ENCODE measurements around the gene SNCA.

Gene SNCA

GRCh38 chr4:89752932-89753598, 83.9 kb downstream of the SNCA start:
- no peak for DNase-seq

DNA sequence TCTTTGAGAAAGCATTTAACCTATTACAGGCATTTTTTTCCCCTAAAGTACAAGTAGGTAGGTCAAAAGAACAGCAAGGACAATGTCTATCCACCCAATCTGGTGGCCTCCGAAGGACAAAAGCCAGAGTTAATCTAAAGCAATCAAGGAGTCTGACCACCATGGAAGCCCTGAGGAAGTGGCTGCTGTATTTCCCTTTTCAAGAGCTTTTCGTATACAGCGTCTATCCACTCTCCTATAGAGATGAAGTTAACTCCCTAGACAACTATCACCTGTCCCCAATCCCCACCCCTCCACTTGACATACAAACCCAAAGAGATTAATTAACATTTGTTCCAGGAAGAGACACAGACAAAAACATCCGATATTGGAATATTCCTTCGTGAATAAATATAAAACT, 85.5 kb downstream of the SNCA start:
- no peak for DNase-seq

DNA sequence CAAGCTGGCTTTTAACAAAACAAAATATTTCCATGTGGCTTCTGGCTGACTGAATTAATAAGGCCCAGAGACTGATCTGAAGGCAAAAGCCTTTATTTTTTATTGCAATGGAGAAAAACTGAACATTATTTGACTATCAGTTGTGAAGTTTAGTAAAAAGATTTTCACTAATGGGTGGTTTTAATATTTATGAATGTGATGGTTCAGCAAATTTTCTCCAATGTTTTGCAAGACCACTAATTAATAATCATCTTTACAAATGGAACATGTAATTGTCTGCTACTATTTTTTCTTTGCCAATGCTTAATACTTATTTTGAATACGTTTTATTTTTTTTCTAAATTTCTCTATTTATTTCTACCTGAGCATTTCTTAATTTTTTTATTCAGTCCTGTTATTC, 90.6 kb downstream of the SNCA start:
- DNase-seq, result no peak

GRCh38 chr4:89745708-89746107, 91.3 kb downstream of the SNCA start:
- no peak for DNase-seq

DNA sequence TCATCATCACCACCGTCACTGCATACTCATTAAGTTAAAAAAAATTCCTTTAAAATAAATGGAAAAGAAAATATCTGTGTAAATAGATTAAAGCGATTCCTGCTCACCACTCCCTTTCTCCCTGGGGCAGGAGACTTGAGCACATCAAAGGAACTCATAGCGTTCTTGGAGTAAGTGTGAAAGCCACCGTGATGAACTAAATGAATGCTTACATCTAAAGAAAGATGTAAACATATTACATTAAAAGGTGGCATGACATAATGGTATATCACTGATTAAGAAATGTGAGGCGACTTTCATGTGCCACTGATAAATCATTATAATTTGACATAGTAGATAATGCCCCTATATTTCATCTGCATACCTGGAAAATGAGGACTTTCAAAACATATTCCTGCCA, 92.0 kb downstream of the SNCA start:
- DNase-seq, result no peak

- no peak for DNase-seq
Measured at GRCh38 chr4:89741768-89742167, 95.2 kb downstream of the SNCA start.

- no peak for DNase-seq
Measured at GRCh38 chr4:89739311-89739988, 97.5 kb downstream of the SNCA start.

- DNase-seq, result no peak
Measured at GRCh38 chr4:89737888-89738287, 99.1 kb downstream of the SNCA start.

DNA sequence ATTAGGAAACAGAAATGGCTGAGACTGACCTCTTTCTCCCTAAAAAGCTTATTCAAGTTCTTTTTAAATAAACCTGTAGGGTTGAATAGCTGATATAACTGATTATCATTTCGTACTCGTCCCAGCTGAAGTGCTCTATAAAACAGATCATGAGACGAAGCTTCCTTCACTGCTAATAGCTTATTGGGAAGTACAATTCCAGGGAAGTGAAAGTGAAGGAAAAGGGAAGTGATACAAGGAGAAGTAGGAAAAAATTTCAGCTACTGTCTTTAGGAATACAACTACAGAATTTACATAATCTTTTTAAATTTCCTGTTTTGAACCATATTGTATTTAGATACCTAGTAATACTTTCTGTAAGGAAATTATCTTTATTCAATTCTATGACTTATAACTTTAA, 103.0 kb downstream of the SNCA start:
- DNase-seq, result no peak

DNA sequence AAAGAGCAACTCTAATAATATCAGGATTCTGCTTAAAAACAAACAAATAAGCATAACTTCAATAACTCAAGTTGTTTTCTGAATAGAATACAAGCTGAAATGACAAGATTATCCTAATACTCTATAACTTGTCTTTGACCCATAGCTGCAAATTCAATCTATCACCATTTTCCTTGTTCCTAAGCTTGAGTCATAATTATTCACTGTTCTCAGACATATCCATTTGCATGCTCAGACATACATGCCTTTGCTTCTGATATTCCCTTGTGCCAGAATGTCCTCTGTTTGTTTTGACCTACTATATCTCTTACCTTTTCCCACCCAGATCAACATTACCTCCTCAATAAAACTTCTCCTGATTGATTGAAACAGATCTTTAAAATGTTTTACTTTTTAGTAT, 109.7 kb downstream of the SNCA start:
- no peak for DNase-seq

DNA sequence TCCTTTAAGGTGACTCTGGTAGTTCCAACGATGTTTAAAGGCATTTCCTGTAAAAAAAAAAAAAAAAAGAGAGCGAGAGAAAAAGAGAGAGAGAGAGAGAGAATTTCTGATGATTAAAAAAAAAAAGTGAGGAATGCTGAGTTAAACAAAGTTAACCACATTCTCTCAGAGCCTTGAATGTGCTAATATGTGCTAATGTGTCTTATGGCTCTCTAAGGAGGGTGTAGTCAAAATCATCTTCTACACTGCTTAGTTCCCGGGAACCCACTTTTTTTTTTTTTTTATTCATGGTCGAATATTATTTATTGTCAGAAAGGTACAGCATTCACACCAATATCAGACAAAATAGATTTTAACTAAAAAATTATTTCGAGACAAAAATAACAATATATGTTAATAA, 111.7 kb downstream of the SNCA start:
- no peak for DNase-seq

DNA sequence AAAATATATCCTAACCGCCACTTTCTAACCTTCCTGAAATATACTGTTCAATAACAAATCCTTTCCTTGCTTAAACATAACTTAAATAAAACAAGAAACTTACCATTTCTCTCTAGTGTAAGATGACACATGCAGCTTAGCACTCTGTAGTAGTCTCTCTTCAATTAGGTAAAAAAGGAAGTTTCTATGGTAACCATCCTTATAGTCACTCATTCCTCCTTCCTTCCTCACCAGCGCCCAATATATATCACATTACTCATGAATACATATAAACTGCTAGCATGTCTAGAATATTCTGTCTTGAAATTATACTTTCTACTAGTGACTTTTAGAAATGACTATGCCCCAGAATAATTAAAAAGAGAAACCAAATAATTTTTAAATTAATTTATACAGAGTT, 112.2 kb downstream of the SNCA start:
- no peak for DNase-seq

GRCh38 chr4:89723096-89723495, 113.9 kb downstream of the SNCA start:
- DNase-seq, result no peak

- no peak for DNase-seq
Measured at GRCh38 chr4:89722517-89722916, 114.4 kb downstream of the SNCA start.

DNA sequence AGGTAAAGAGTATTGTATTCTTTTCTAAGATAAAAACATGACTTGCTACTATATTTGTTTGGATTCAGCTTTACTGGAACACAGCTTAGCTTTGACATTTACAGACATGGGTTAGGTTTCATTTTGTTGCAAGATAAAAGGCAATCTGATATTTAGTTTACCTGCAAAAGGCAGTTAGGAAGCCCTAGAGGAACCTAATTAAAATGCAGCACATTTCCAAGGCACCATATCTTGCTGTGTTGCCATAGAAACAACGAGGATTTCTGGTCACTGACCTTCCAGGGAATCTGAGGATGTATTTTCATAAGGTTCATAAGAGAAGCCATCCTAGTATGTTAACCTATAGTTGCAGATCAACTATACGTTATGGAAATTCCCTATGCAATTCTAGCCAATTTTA, 116.0 kb downstream of the SNCA start:
- DNase-seq, result no peak

DNA sequence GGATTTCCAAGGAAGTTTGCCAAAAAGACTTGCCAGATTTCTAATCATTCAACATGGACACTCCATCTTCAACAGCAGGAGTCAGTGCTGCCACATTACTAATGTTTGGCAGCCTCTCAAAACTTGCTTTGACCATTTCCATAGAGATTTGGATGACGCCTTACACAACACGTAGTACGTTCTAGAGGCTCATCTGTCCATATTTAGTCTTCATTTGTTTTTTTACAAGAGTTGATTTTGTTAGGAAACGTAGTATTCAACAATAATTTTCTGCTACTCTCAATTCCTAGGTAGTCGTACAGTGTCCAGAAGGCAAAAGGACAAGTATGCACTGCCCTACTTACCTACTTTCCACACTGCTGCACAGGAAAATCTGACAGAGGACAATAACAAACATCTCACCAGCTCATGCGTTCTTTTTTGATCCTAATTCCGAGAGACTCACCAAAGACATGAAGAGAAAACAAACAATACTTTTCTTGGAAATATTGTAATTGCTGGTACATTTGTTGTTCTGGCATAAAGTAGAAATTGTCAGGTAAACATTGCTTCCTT, 117.3 kb downstream of the SNCA start:
- DNase-seq, result no peak

DNA sequence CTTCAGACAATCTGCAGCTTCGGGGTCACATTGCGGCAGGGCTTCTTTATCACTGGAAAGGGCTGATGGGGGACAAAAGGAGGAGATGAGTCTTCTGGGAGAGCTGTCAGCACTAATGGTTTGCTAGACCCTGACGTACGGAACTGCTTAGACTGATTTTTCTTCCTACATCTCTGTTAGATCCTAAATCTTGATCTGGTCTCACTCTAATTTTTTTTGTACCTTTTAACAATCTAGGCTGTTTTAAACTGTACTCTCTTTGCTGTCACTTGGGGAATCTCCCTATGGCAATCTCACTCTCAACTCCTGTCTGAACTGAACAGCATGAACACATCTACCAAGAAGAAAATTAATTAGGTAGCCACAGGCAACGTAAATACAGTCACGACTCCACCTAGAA, 120.1 kb downstream of the SNCA start:
- DNase-seq, result no peak

GRCh38 chr4:89715631-89716030, 121.3 kb downstream of the SNCA start:
- no peak for DNase-seq

- DNase-seq, result no peak
Measured at GRCh38 chr4:89712827-89713226, 124.1 kb downstream of the SNCA start.

- DNase-seq, result no peak
Measured at GRCh38 chr4:89712141-89712540, 124.8 kb downstream of the SNCA start.

DNA sequence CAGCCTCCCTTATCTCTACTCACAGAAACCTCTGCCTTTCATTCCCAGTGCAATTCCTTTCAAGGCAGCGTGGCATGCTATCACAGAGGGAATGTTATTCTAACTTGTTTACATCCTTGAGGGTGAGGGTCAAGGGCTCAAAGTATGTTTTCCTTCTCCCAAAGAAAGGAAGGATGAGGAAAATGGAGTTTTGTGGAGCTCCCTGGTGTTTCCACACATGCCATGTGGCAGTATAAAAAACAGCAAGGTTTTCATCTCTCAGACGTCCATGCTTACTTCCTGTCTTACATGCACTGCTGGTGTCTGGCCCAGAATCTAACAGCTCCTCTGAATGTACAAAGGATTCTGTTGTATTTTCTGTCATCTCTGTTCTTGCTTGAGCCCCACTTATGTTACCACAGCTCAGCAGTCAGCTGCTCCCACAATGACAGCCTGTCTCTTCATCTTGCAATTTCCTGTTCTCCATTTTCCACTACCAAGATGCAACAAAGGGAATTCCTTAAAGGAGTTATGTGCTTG, 128.0 kb downstream of the SNCA start:
- DNase-seq, result no peak

DNA sequence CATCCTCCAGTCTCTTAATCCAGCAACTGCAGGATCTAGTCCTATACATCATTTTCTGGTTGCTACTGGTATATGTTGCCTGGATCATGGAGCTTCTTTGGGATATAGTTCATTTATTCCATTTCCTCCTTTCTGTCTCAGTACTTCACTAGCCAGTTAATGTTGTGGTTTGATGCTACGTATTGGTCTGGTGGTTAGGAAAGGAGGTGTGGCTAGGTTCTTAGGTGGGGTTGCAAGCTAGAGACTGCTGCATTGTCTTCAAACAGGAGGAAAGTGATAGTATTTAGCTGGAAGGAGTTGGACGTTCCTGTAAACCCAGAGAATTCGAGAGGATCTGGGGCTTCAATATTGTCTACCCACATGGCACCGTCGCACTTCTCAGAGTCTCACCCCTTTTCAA, 129.5 kb downstream of the SNCA start:
- DNase-seq, result no peak

DNA sequence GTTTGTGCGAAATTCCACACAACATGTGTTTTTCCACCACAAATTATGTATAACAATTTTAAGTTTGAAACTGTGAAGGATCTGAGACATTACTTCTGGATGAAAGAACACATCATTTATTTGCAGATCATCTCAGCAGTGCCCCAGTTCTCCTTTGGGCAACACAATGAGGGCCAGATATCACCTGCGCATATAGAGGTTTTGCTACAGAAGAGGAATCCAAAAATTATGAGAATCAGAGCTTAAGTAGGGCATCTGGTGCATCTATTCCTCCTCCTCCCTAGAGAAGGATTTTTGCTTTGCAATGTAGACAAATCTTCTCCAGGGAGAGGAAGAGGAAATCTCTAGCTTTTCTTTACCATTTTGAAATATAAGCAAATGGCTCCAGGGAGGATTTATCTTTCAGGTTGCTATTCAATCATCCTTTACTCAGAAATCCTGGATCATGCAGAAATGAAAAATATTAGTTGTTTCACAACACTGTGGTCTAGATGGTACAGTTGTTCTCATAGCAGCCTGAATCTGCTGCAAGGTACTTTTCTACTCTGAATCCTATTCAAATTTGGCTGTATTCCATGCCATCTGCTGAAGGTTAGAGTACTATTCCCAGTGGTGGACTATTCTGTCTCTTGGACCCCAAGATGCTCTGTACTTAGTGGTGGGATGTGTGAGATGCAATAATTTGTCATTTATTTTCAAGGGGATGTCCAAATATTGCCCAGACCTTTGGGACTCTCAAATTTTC, 132.1 kb downstream of the SNCA start:
- no peak for DNase-seq

All from KG1 (cell line).